ENCODE data around the gene ABT1. TPM values are rescaled to one million over a fixed set of nuclear protein-coding genes. Genes with fewer than 3 reads are reported as not detected.

ABT1 gene
- total and polyA plus RNA-seq, 2 of the 8 experiments (the other 6 are each of a cell fraction or from before 2014, with no cell fraction given), result 20.5 to 30.7 TPM

GRCh38 chr6:26627843-26628242 is 31.1 kb downstream of the ABT1 start:
- H4K91ac ChIP-seq (replicated peaks; ENCODE audit: insufficient read length, low read length), result no peak overlapping the region
- no peak overlapping the region for H2BK12ac ChIP-seq (ENCODE audit: low read depth, low read length)
- no peaks in the 10 kb centered on the region for H3K4me1 ChIP-seq (replicated peaks in 1 of 4; ENCODE audit: control insufficient read depth in 3 of 4, insufficient read depth in 4 of 4, low read length in 3 of 4)
- H3K4ac ChIP-seq (replicated peaks; ENCODE audit: insufficient read length, low read depth, low read length), result no peak overlapping the region
- no peaks in the 10 kb centered on the region for H3K23me2 ChIP-seq (ENCODE audit: low read depth, low read length)
- FAIRE-seq (no peak), DNase-seq (ENCODE audit: low read depth in 1 of 2, low spot score in 2 of 2) (no peak)
- no peaks in the 10 kb centered on the region for H3K36me3 ChIP-seq (ENCODE audit: control insufficient read depth in 2 of 4, insufficient read depth in 4 of 4, low read length in 3 of 4)
- ChIA-PET CTCF (ENCODE audit: partially characterized antibody) (no interaction called here), POLR2A (ENCODE audit: partially characterized antibody) (no interaction called here)
- H4K8ac ChIP-seq (ENCODE audit: extremely low read depth, insufficient read depth, low read length), result no peak overlapping the region
- H3K79me1 ChIP-seq (ENCODE audit: low read depth, low read length), result no peaks in the 10 kb centered on the region
- H3K23ac ChIP-seq (ENCODE audit: insufficient read length), result no peak overlapping the region
- H3K9me3 ChIP-seq (ENCODE audit: insufficient read depth in 2 of 2, low read depth in 1 of 2, low read length in 1 of 2), result peaks cover 2 to 6% of the 10 kb centered on the region in 2 experiments; a peak in 2 of 4 replicates
- H3K4me2 ChIP-seq (ENCODE audit: insufficient read depth in 1 of 2, low read depth in 2 of 2, low read length in 2 of 2), result no peak overlapping the region
- no peak overlapping the region for H2BK5ac ChIP-seq (ENCODE audit: low read depth, low read length)
- H3K9ac ChIP-seq (replicated peaks in 1 of 4; ENCODE audit: extremely low read depth in 1 of 4, low read depth in 3 of 4, low read length in 3 of 4), result no peak overlapping the region
- H3K79me2 ChIP-seq (ENCODE audit: control insufficient read depth in 1 of 2, insufficient read depth in 2 of 2, low read length in 2 of 2), result no peaks in the 10 kb centered on the region
- H3K18ac ChIP-seq (ENCODE audit: extremely low read depth, low read length), result no peak overlapping the region
- no peak overlapping the region for H2AK5ac ChIP-seq (ENCODE audit: low read depth, low read length)
- no peak overlapping the region for H3K27ac ChIP-seq (ENCODE audit: low read depth, low read length)
- H3K14ac ChIP-seq (ENCODE audit: insufficient read length), result no peak overlapping the region
- no peak overlapping the region for H2BK15ac ChIP-seq (ENCODE audit: low read length)
- WGBS, 2 experiments (ENCODE audit: extremely low coverage in 1 of 2, insufficient coverage in 1 of 2, insufficient read length in 1 of 2, insufficient replicate concordance in 2 of 2, low coverage in 1 of 2, low lambda C conversion rate in 2 of 2, missing lambda C conversion rate in 1 of 2), result 94% methylated on average over 7 of the region's 7 CpGs; no CpG with 5 or more reads in 1 of the 2 experiments
- no peak overlapping the region for H2BK120ac ChIP-seq (replicated peaks; ENCODE audit: low read depth, low read length)
- H3K27me3 ChIP-seq (replicated peaks in 1 of 4; ENCODE audit: control insufficient read depth in 3 of 4, extremely low read depth in 1 of 4, insufficient read depth in 3 of 4, low read length in 3 of 4), result no peaks in the 10 kb centered on the region
- no peak overlapping the region for H3K56ac ChIP-seq (replicated peaks; ENCODE audit: insufficient read length, low read depth, low read length)
- no peaks in the 10 kb centered on the region for H4K20me1 ChIP-seq (replicated peaks in 1 of 2; ENCODE audit: control insufficient read depth in 1 of 2, insufficient read depth in 2 of 2, low read length in 2 of 2)
- no peak overlapping the region for H2BK20ac ChIP-seq (ENCODE audit: low read length)
- H2AFZ ChIP-seq (ENCODE audit: low read length), result no peak overlapping the region
- H4K5ac ChIP-seq (ENCODE audit: insufficient read length, low read depth, low read length), result no peak overlapping the region
- H3K4me3 ChIP-seq (ENCODE audit: extremely low read depth in 1 of 4, insufficient read depth in 2 of 4, low read depth in 3 of 4, low read length in 4 of 4), result no peak overlapping the region
- TF ChIP-seq JUND (IDR thresholded peaks at IDR 0.05; ENCODE audit: low read length) (no peak), TEAD4 (IDR thresholded peaks at IDR 0.05; ENCODE audit: low read depth, low read length) (no peak), CREB1 (IDR thresholded peaks at IDR 0.05) (no peak), TCF12 (IDR thresholded peaks at IDR 0.05; ENCODE audit: low read depth, low read length) (no peak), KDM4A (IDR thresholded peaks at IDR 0.05; ENCODE audit: low read depth, low read length, severe bottlenecking) (no peak), HDAC6 (IDR thresholded peaks at IDR 0.05; ENCODE audit: low read depth, low read length) (no peak), EZH2 (IDR thresholded peaks at IDR 0.05; ENCODE audit: low read depth, low read length, severe bottlenecking) (no peak), RFX5 (IDR thresholded peaks at IDR 0.05; ENCODE audit: borderline replicate concordance, low read depth, low read length) (no peak), ZNF274 (IDR thresholded peaks at IDR 0.05; ENCODE audit: borderline replicate concordance, extremely low read depth, low read length) (no peak), SP4 (IDR thresholded peaks at IDR 0.05; ENCODE audit: low read length) (no peak), CHD1 (IDR thresholded peaks at IDR 0.05; ENCODE audit: low read depth, low read length) (no peak), MAFK (IDR thresholded peaks at IDR 0.05; ENCODE audit: low read depth, low read length) (no peak), NANOG (IDR thresholded peaks at IDR 0.05; ENCODE audit: insufficient read depth, low read depth, low read length, poor library complexity, severe bottlenecking) (no peak), CEBPB (IDR thresholded peaks at IDR 0.05; ENCODE audit: low read depth, low read length) (no peak)
- TF ChIP-seq, protein P1, sequence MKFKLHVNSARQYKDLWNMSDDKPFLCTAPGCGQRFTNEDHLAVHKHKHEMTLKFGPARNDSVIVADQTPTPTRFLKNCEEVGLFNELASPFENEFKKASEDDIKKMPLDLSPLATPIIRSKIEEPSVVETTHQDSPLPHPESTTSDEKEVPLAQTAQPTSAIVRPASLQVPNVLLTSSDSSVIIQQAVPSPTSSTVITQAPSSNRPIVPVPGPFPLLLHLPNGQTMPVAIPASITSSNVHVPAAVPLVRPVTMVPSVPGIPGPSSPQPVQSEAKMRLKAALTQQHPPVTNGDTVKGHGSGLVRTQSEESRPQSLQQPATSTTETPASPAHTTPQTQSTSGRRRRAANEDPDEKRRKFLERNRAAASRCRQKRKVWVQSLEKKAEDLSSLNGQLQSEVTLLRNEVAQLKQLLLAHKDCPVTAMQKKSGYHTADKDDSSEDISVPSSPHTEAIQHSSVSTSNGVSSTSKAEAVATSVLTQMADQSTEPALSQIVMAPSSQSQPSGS (IDR thresholded peaks at IDR 0.05; ENCODE audit: low read length), result no peak
